GM21423 (cell line): ENCODE measurements around the gene TRIP6.
"Not testable (repeated sequence)": the region's sequence is repeated elsewhere in the genome, so short reads cannot be mapped to it uniquely, and the experiment has no call there.

ENCODE experiments used
- ATAC-seq: cut with Tn5 transposase; IDR thresholded peaks from one replicate; pipeline ENCODE4 v1.9.1; 2021; ENCODE audit warnings: mild to moderate bottlenecking, moderate library complexity; ENCODE audit not compliant: unreplicated experiment

TRIP6 gene

GRCh38 chr7:100910443-100910842 lies 43.3 kb downstream of the TRIP6 start:
- ATAC-seq, result not testable (repeated sequence)

- ATAC-seq, result no peak
Measured at GRCh38 chr7:100911484-100911883, 44.3 kb downstream of the TRIP6 start.

GRCh38 chr7:100914208-100914878 lies 47.2 kb downstream of the TRIP6 start:
- ATAC-seq, result no peak

- ATAC-seq, result no peak
Measured at GRCh38 chr7:100914879-100915447, 47.8 kb downstream of the TRIP6 start.

GRCh38 chr7:100919335-100919734 lies 52.1 kb downstream of the TRIP6 start:
- not testable (repeated sequence) for ATAC-seq

- not testable (repeated sequence) for ATAC-seq
Measured at GRCh38 chr7:100919779-100920437, 52.7 kb downstream of the TRIP6 start.

DNA sequence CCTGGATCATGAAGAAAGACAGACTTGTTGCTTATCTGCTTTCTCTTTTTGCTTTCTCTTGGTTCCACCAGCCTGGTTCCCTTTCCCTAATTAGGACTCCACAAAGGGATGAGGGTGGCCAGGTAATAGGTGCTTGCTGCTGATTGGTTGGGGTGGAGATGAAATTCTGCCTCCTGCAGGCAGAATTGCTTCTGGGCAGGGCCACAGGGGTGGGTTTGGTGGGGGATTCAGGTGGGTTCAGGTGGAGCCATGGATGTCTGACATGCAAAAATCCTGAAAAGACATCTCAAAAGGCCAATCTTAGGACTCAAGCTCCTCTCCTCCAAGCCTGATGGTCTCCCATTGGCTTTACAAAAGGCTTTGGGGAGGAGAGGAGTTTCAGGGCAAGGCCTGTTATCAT lies 53.9 kb downstream of the TRIP6 start:
- no peak for ATAC-seq
